Stimulated activated CD4-positive, alpha-beta T cell treated with anti-CD3 and anti-CD28 coated beads, TNF-alpha, amount 100 ng/mL, for 24 hours (primary cell): ENCODE data around the gene ZNHIT6.
"Not testable (repeated sequence)": the region's sequence is repeated elsewhere in the genome, so short reads cannot be mapped to it uniquely, and the experiment has no call there.

Source experiments
- DNase-seq, 3 experiments: peaks; one replicate each; pipeline ENCODE4 v3.0.0-alpha.2; 2020; ENCODE audit warnings: low read depth in 3 of 3

Gene ZNHIT6

DNA sequence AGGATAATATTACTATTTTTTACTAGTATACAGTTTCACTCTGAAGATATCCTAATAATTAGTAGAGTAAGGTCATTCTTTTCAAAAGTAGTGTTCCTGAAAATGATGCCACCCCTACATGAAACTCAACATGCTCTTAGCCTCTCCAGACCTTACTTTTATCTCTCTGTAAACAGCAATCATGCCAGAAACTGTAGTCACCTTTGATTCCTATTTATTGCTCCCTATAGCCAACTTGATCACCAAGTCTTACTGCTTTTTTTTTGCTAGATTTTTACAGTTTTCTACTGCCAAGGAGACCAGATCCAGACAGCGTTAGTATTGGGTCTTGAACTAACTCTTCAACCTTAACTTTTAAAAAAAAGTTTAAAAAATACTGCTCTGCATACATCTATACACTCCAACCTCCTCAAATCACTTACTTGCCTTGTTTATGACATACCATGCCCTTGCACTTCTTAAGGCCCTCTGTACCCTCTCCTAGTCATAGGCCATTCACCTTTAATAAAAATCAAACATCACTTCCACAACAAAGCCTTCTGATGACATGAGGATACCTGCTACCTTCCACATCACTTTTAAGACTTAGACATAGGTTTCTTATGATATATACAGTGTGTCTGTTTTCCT, 36.1 kb downstream of the ZNHIT6 start:
- no peak for DNase-seq

DNA sequence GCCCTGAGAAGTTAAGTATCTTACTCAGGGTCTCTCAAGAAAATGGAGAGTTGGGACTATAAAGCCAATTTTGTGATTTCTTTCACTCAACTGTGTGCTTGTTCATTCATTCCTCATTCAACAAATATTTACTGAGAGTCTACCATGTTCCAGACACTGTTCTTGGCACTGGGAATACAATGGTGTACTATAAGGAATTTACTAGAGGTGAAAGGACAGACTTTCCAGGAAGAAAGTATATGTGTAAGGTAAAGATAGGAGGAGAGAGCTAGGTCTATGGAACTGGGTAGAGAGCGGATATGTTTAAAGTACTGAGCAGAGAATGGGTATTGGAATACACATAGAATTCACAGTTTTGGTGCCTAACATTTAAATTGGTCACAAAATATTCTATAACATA, 42.3 kb downstream of the ZNHIT6 start:
- no peak for DNase-seq

DNA sequence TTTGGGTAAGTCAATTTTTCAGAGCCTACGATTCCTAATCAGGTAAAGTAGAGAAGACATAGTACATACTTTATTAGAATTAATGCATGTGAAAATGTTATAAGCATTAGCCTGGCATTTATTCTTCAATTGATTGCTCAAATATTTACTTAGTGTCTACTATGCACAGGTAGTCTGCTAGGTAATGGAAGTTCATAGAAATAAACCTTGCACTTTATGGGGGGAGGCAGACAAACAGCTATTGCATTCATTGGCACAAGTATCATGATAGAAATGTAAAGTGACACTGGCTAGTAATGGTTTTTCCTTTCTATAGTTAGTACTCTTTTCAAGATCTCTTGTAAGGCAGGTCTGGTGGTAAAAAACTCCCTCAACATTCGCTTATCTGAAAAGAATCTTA, 44.9 kb downstream of the ZNHIT6 start:
- DNase-seq: no peak

DNA sequence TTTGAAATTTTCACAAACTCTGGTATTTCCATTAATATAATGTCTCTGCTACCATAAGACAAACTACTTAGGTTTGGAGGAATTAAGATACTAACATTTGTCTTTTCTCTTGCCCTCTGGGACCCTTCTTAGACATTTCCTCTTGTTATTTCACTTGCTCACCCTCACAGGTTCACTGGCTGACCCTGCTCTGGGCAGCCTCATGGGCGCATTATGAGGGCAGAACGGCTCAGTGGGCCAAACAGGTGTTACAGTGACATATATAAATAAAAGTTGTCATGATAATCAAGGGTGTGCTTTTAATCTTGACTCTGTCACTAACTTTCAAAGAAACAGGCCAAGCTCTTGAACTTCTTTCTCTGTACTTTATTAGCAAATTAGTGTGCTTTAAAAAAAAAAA, 46.5 kb downstream of the ZNHIT6 start:
- no peak for DNase-seq

DNA sequence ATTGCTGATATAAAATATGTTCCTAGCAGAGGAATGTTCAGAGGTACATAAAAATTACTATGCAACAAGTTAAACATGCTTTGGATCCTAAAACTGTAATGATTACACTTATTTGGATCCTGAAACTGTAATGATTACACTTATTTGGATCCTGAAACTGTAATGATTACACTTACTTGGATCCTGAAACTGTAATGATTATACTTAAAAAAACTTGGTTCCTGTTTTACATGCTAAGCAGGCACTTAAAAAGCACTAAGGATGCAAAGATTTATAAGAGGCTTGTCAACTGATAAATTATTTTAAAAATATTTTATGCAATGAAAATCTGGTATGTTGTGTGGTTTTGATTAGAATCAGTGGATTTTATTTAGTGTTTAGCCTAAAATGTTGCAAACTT, 47.7 kb downstream of the ZNHIT6 start:
- no peak for DNase-seq

DNA sequence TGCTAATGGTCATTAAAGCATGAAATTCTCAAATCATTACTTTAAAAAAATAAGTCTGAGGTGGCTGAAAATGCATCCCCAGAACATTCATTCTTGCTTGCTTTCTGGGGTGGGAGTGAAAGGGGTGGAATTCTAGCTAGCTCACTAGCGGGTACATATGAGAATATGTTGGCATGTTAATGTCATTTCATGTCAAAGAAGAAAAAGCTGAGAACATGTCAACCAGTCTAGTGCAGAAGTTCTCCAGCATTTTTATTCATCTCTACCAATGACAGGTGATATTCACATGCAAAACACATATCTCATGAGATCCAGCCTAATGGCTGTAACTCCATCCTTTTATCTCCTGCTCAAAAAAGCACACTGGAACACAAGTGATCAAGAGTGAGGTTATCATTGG, 49.1 kb downstream of the ZNHIT6 start:
- DNase-seq: no peak

DNA sequence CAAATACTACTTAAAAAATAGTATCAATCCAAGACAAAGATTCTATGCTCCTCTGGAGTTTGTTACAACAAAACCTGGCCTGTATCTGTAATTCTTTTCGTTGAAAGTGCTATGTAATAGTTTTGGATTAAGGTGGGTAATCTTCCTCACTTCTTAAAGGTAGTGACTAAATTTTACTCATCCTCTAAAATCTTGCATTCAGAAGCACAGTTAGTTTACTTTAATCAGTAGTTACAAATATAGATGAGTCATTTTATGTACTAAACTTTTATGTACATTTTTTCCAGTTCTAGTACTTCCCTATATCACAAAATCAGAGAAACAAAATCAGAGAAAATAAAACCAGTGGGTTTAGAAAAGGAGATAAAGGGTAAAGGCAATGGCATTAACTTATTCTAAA, 51.3 kb downstream of the ZNHIT6 start:
- DNase-seq: no peak

DNA sequence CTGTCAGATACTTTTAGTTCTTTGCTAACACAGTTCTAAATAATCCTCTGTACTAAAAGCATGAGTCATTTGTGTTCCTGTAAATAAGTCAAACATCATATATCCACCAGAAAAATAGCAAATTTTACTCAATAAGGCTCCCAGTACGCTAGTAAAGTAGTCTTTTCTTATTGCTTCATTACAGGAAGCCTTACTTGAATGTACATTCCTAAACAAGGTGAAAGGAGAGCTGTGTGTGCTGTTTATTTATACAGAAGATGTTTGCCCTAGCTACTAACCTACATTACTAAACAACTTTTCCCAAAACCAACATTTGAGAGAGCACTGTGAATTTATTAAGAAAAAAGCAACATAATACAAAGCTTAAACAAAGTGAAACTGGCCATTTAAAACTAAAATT, 52.0 kb downstream of the ZNHIT6 start:
- no peak for DNase-seq

DNA sequence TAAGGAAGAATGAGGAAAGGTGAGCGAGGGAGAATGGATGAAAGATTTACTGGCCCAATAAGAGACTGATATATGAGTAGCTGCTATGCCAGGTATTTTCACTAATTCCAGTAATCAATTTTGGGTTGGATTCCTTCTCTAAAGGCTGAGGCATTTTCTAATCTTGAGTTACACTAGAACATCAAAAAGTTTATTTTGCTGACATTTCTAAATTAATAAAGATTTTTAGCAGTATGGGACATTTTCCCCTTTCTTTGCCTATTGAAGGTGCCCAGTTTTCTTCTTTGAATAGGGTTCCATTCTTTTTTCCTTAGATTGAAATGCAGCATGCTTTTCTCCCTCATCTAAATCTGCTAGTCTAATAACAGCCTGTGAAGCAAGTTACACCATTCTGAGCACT, 52.9 kb downstream of the ZNHIT6 start:
- no peak for DNase-seq

DNA sequence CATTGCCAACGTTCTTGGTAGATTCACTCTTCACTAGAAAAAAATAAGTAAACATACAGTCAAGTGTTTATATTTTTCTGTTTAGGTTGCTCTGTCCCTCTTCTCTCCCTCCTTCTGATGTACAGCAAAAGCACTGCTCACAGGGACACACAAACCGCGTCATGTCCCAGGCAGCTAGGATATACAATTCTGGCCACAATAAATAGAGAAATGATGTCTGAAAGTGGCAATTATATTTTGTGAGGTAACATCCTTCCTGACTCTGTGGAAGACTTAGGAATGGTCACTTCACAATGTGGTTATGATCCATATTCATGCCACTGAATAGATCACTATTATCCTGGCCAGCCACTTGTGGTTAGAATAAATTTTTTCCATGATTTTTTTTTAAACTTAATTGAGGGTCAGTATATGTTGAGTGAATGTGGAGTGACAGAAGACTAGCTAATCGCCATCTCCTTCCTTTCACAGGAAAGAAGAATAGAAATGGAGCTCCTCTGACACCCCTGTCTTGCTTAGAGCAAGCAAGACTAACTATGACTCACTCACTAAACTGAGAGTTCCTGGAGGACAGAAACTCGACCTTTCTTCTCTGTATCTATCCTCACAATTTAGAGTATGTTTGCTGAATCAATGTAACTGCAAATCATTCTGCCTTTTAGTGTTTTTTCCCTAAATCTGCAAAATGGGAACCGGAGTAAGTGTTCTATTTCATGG, 54.0 kb downstream of the ZNHIT6 start:
- DNase-seq: no peak

DNA sequence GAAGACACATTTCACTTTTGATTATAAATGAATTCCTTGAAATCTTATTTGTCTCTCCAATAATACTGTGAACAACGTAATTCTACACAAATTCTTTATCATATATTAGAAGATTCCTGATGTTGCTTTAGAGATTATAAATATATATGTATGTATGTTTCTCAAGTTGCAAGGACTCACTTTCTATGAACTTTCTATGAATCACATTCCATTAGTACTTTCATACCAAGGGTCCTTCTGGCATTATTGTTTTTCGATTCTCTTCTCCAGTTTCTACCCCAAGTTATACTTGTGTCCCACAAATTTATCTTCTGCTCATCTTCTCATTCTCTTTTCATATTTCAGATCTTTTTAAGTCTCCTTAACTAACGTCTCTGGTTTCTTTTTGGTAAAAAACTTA, 55.9 kb downstream of the ZNHIT6 start:
- DNase-seq: no peak

DNA sequence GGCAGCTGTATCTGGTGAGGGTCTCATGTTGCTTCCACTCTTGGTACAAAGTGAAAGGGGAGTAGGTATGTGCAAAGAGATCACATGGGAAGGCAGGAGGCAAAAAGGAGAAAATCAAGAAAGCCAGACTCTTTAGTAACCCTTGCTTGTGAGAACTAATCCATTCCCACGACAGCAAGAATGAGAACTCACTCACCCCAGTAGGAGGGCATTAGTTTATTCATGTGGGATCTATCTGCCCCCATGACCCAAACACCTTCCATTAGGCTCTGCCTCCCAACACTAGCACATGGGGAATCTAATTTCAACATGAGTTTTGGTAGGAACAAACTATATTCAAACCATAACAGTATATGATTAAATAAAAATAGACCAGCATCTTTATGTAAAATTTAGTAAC, 57.6 kb downstream of the ZNHIT6 start:
- no peak for DNase-seq

DNA sequence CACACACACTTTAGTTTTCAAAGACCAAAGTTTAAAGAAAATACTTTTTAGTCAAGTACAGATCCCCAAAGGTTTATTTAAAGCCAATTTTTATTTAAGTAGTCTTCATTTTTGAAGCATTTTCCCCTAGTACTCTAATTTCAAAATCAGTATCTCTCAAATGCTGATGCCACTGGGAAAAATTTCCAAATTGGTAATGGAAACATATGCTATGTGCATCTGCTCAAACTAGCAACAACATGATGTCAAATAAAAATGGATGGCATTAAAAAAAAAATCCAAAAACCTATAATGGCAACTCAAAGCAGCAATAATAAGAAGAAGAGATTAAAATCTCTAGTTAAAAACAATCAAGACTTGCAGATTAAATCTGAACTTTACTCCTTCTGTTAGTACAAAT, 58.6 kb downstream of the ZNHIT6 start:
- no peak for DNase-seq

DNA sequence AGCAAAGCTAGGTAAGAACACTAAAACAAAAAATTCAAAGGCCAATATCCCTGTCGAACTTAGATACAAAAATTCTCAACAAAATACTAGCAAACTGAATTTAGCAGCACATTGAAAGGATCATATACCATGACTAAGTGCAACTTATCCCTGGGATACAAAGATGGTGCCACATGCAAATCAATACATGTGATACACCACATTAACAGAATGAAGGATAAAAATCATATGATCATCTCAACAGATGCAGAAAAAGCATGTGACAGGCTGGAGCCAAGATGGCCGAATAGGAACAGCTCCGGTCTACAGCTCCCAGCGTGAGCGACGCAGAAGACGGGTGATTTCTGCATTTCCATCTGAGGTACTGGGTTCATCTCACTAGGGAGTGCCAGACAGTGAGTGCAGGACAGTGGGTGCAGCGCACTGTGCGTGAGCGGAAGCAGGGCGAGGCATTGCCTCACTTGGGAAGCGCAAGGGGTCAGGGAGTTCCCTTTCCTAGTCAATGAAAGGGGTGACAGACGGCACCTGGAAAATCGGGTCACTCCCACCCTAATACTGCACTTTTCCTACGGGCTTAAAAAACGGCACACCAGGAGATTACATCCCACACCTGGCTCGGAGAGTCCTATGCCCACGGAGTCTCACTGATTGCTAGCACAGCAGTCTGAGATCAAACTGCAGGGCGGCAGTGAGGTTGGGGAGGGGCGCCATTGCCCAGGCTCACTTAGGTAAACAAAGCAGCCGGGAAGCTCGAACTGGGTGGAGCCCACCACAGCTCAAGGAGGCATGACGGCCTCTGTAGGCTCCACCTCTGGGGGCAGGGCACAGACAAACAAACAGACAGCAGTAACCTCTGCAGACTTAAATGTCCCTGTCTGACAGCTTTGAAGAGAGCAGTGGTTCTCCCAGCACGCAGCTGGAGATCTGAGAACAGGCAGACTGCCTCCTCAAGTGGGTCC, 66.4 kb downstream of the ZNHIT6 start:
- DNase-seq: not testable (repeated sequence)

DNA sequence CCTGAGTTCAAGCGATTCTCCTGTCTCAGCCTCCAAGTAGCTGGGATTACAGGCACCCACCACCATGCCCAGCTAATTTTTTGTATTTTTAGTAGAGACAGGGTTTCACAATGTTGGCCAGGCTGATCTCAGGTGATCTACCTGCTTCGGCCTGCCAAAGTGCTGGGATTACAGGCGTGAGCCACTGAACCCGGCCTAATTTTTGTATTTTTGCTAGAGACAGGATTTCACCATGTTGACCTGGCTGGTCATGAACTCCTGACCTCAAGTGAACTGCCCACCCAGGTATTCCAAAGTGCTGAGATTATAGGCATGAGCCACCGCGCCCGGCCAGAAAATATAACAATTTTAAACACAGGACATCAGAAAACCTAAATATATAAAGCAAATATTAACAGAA, 68.3 kb downstream of the ZNHIT6 start:
- not testable (repeated sequence) for DNase-seq

DNA sequence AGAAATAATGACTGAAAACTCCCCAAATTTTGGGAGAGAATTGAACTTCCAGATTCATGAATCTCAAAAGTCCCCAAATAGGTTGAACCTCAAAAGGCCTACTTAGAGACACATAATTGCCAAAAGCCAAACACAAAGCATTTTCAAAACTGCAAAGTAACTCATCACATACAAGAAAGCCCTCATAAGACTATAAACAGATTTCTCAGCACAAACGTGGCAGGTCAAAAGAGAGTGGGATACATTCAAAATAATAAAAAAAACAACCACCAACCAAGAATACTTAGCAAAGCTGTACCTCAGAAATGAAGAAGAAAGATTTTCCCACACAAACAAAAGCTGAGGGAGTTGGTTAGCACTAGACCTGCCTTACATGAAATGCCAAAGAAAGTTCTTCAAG, 69.8 kb downstream of the ZNHIT6 start:
- no peak for DNase-seq

DNA sequence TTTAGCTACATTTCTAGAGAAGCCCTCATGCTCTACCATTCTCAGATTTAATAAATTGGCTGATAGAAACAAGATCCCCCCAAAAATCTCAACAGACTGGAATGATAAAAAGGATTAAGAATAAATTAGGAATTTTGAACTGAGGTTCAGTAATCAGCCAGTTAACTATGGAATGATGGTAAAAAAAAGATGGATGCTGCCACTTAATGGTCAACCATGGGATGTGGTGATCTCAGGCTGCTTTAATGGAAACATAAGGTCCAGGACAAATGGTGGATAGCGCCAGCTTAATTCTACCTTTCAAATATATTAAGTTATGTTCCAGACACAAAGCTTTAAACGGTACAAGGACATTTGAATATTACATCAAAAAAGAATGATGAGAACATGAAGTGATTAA, 77.7 kb downstream of the ZNHIT6 start:
- no peak for DNase-seq

DNA sequence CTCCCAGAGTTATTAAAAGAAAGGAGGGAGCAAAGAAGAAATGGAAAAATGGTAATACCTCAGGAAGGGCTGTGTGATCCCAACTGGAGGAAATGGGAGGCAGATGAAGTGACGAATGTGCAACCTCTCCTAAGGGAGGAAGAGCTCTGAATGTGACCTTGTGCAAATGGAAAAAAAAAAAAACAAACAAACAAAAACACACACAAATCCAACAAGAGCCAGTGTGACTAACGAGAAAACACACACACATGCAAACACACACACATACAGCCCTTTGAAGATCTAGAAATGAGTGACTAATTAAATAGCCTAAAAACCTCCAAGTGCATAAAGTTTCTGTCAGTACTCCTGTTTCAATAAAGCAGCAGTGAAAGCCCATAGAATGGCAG, 78.7 kb downstream of the ZNHIT6 start:
- DNase-seq: no peak

DNA sequence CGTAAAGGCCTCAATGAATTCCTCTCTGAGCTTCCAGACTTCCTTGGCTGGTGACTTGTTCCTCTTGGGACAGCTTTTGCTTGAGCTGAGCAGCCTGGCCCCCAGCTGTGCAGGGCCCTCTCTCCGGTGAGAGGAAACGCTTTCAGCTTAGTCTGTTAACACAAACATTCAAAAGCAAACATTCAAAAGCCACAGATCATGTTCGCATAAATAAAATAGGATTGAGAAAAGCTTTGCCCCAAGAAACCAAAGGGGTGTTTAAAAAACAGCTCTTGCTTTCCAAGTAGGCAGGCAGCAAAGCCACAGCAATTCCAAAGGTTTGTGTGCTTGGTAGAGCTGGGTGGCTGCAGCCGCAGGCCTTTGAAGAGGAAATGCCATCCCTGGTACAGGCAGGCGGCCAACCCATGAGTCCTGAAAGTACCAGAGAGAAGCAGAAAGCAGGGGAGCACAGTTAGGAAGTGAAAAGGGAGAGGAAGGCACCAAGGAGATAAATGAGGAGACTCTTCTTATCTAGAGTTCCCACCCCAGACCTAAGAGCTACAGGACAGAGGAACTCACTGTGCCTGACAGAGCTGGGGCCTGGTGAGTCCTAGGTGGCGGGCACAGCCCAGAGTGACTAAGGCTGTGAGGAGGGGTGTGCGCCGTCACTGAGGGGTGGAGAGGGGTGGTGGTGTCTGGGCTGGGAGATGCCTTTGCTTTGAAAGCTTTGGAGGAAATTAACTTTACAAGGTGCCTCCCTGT, 79.3 kb downstream of the ZNHIT6 start:
- DNase-seq: no peak

DNA sequence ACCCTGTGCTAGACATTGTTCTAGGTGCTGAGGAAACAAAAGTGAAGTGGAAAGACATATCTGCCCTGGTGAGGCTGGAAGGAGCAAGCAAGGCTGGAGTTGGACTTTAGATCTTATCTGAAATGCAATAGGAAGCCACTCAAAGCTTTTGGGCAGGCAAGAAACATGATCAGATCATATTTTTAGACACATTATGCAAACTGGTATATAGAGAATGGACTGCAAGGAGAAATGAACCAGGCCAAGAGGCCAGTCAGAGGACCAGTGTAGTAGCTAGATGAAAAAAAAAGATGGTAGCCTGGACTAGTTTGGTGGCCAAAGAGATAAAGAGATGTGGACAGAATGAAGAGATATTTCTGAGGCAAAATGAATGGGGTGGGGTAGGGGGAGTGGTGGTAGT, 81.4 kb downstream of the ZNHIT6 start:
- DNase-seq: no peak

DNA sequence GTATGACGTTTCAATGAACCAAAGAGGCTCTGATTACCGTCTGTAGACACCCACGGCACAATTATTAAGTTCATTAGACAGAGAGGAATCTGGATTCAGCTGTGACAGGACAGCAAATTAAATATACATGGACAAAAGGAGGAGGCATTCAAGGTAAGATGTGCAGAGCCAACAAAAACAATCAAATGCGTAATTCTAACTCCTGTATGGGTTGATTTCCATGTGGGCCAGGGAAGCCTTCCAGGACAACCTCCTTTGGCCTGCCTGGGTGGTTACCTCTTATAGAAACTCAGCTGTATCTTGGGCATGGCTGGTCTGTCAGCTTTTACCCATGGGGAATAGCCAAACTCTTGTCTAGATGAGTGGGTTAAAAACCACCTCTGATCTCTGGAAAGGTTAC, 83.9 kb downstream of the ZNHIT6 start:
- DNase-seq: no peak

DNA sequence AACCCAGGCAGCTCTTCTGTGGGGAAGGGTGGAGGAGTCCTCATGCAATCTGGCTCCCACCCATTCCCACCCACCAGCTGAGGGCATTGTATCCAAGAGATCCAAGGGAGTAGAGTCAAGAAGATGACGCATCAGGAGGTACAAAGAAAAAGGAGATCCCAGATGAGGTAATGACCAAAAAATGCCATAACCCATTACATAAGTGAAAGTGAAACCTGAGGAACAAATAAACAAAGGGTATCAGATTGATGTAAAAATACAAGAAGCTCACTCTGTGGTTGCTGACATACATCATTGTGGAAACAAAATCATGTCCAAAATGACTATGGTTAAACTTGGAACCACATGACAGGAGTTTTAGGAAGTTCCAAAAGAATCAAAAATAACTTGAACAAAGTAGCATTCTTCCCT, 85.2 kb downstream of the ZNHIT6 start:
- DNase-seq: no peak
